ENCODE data around the gene ZDHHC13. TPM values are rescaled to one million over a fixed set of nuclear protein-coding genes. Genes with fewer than 3 reads are reported as not detected.

The ZDHHC13 gene
- total RNA-seq, 1 experiment from 2014 or later, result 21.8 TPM

- H3K4me1 ChIP-seq (ENCODE audit: control insufficient read depth in 1 of 2, insufficient read depth in 2 of 2, low read length in 2 of 2), result peaks cover 6 to 25% of the 10 kb centered on the region in 2 experiments; a peak in 3 of 4 replicates
- ChIA-PET CTCF (interaction anchor here (1.3 to 2.3 kb wide), 3 partner anchors 33 to 481 kb away, joined by 3 to 10 read pairs (median 7); no protein-coding TSS in a partner anchor), POLR2A (no interaction called here), RAD21 (ENCODE audit: low non-redundant PET in 1 of 2, low total read pairs in 2 of 2, uncharacterized antibody in 2 of 2, unreplicated experiment in 2 of 2) (no interaction called here)
- no TSS peak for BruUV-seq (replicated peaks)
- ATAC-seq (no peak), DNase-seq (ENCODE audit: low read depth, low spot score) (no peak)
- H3K4me2 ChIP-seq (ENCODE audit: low read length), result no peak overlapping the region
- H3K36me3 ChIP-seq (ENCODE audit: control insufficient read depth in 1 of 2, insufficient read depth in 2 of 2, low read length in 2 of 2), result no peaks in the 10 kb centered on the region
- H3K9ac ChIP-seq (ENCODE audit: low read length), result no peak overlapping the region
- H4K20me1 ChIP-seq (ENCODE audit: insufficient read depth), result no peaks in the 10 kb centered on the region
- H2AFZ ChIP-seq (ENCODE audit: low read depth, low read length, poor library complexity, severe bottlenecking), result no peak overlapping the region
- intact Hi-C loops (cut with micrococcal nuclease), result loop anchor here (2.0 to 10.0 kb wide), 4 partner anchors 39 to 1257 kb away; partner anchors contain the start of genes E2F8 and ZDHHC13
- H3K9me2 ChIP-seq (ENCODE audit: insufficient read depth), result no peaks in the 10 kb centered on the region
- TF ChIP-seq TCF7L2 (IDR thresholded peaks at IDR 0.05; ENCODE audit: borderline replicate concordance, extremely low read depth, insufficient read depth, insufficient read length), result no peak
- TF ChIP-seq EZH2phosphoT487 (IDR thresholded peaks at IDR 0.05; ENCODE audit: borderline replicate concordance), result no peak
- no peak for TF ChIP-seq ATF3 (IDR thresholded peaks at IDR 0.05)
- no peak for TF ChIP-seq JUND (IDR thresholded peaks at IDR 0.05)
- TF ChIP-seq SP1 (IDR thresholded peaks at IDR 0.05; ENCODE audit: low read depth), result no peak
- TF ChIP-seq EGR1 (IDR thresholded peaks at IDR 0.05; ENCODE audit: low read depth), result no peak
- TF ChIP-seq SIN3A (IDR thresholded peaks at IDR 0.05; ENCODE audit: low read depth), result no peak
- TF ChIP-seq MAX (IDR thresholded peaks at IDR 0.05), result no peak
- no peak for TF ChIP-seq CBX3 (IDR thresholded peaks at IDR 0.05; ENCODE audit: low read depth)
- no peak for TF ChIP-seq POLR2A (IDR thresholded peaks at IDR 0.05; ENCODE audit: borderline replicate concordance, extremely low read depth, insufficient read depth, insufficient read length)
- TF ChIP-seq RAD21 (IDR thresholded peaks at IDR 0.05; ENCODE audit: low read depth), result no peak
- no peak for TF ChIP-seq ELF1 (IDR thresholded peaks at IDR 0.05; ENCODE audit: borderline replicate concordance, low read depth)
- no peak for TF ChIP-seq SRF (IDR thresholded peaks at IDR 0.05; ENCODE audit: low read depth)
- no peak for TF ChIP-seq FOSL1 (IDR thresholded peaks at IDR 0.05; ENCODE audit: low read depth)
- no peak overlapping the region for H3K27ac ChIP-seq (ENCODE audit: low read depth, low read length)
- H3K27me3 ChIP-seq (ENCODE audit: insufficient read depth, low read length), result no peaks in the 10 kb centered on the region
- H3K9me3 ChIP-seq (ENCODE audit: control insufficient read depth in 1 of 2, insufficient read depth in 1 of 2, low read depth in 1 of 2, low read length in 2 of 2), result no peaks in the 10 kb centered on the region
- no peak overlapping the region for H3K4me3 ChIP-seq (replicated peaks in 1 of 2; ENCODE audit: low read depth in 1 of 2, low read length in 2 of 2)
- no peaks in the 10 kb centered on the region for H3K79me2 ChIP-seq (ENCODE audit: insufficient read depth, low read length)
Measured at GRCh38 chr11:19077965-19078364, 39.0 kb upstream of the ZDHHC13 start.

All from HCT116 (cell line).